DND-41 (cell line): ENCODE results near the gene APC2.

Experiments
- ATAC-seq: fragments of 200-7000 bp; cut with Tn5 transposase; 3 replicates; pipeline ENCODE4 v1.9.1; 2021; ENCODE audit warnings: low read depth; ENCODE audit not compliant: insufficient read depth
- DNase-seq: peaks from one replicate; pipeline ENCODE4 v3.0.0-alpha.2; 2020
- H2AFZ ChIP-seq: 2 replicates; pipeline ENCODE4 v1.6.0; 2012; ENCODE audit warnings: low read depth, low read length
- H3K27ac ChIP-seq: 2 replicates; pipeline ENCODE4 v1.5.1; 2012; ENCODE audit warnings: low read length, inconsistent platforms
- H3K27me3 ChIP-seq: fragments of 200-600 bp; sonication (generic); 2 replicates; pipeline ENCODE4 v1.6.0; 2012; ENCODE audit warnings: low read length, mild to moderate bottlenecking, inconsistent platforms; ENCODE audit not compliant: insufficient read depth, poor library complexity
- H3K36me3 ChIP-seq: 2 replicates; pipeline ENCODE4 v1.5.1; 2012; ENCODE audit warnings: low read length, inconsistent platforms; ENCODE audit not compliant: insufficient read depth
- H3K4me1 ChIP-seq: 2 replicates; pipeline ENCODE4 v1.5.1; 2012; ENCODE audit warnings: mild to moderate bottlenecking, low read length; ENCODE audit not compliant: insufficient read depth
- H3K4me2 ChIP-seq: 2 replicates; pipeline ENCODE4 v1.6.0; 2012; ENCODE audit warnings: mild to moderate bottlenecking, moderate library complexity, low read length, inconsistent platforms; ENCODE audit not compliant: insufficient read depth
- H3K4me3 ChIP-seq, 2 experiments: fragments of 200-600 bp in 1 of 2; shearing (Covaris generic) in 1 of 2; 2 replicates each; pipeline ENCODE4 v1.5.1; 2012 to 2016; ENCODE audit warnings: inconsistent platforms in 2 of 2, low read length in 2 of 2, mild to moderate bottlenecking in 2 of 2, low read depth in 1 of 2, moderate library complexity in 1 of 2
- H3K79me2 ChIP-seq: 2 replicates; pipeline ENCODE4 v1.6.0; 2012; ENCODE audit warnings: low read length, inconsistent platforms; ENCODE audit not compliant: insufficient read depth
- H3K9ac ChIP-seq: 2 replicates; pipeline ENCODE4 v1.6.0; 2012; ENCODE audit warnings: low read depth, mild to moderate bottlenecking, inconsistent platforms, low read length, moderate library complexity
- H3K9me3 ChIP-seq: 2 replicates; pipeline ENCODE4 v1.5.1; 2012; ENCODE audit warnings: low read length, moderate library complexity, mild to moderate bottlenecking, inconsistent platforms; ENCODE audit not compliant: insufficient read depth, severe bottlenecking
- H4K20me1 ChIP-seq: 2 replicates; pipeline ENCODE4 v1.6.0; 2012; ENCODE audit warnings: low read length; ENCODE audit not compliant: insufficient read depth
- EZH2 ChIP-seq: IDR thresholded peaks from 3 replicates; pipeline ENCODE4 v1.6.1; 2012; ENCODE audit warnings: borderline replicate concordance, low read depth, mild to moderate bottlenecking, moderate library complexity, low read length, inconsistent platforms; ENCODE audit not compliant: severe bottlenecking
- TF ChIP-seq, protein P1 (sequence below): IDR thresholded peaks from 2 replicates; pipeline ENCODE4 v1.5.1; 2012; ENCODE audit warnings: borderline replicate concordance, low read length, moderate library complexity, mild to moderate bottlenecking; ENCODE audit not compliant: poor library complexity, severe bottlenecking; ENCODE audit errors: extremely low read depth

The APC2 gene

DNA sequence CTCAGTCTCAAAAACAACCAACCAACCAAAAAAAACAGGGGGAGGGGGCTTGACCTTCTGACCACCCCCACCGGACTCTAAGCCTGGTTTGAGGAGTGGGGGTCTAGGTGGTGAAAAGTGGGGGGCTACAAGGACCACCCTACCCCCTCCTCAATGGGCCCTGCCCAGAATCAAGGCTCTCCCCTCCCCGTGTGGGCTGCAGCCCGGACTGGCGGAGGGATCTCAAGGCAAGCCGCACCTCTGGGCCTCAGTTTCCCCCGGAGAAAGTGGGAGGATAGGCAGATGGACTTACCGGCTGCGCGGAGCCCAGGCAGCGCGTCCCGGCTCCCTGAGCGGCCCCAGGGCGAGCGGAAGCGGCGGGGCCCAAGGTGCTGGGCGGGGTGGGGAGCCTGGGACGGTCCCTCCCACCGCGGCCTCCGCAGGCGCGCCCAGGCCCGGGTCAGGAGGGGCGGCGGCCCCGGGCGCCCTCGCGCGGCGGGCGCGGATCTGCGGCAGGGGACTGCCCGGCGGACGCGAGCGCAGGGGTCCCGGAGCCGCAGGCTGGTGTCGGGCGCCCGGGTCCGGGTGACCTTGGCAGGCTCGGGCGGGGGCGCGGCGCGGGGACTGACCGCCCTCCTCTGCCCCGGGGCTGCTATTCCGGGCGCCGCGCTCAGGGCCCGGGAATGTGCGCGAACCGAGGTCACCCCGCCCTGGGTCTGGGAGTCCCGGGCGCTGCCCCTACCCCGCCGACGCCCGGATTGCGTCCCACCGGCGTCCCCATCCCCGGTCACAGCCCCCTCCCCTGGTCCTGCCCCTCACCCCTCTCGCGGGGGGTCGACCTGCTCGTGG, 63.0 kb downstream of the APC2 start, which contains the start of gene ADAMTSL5:
Gene ADAMTSL5, minus strand, starts transcription at position 349 of the 828 bp plus-strand sequence. CDS start 2,076 bp downstream, outside the sequence.
- DNase-seq, result no peak

DNA sequence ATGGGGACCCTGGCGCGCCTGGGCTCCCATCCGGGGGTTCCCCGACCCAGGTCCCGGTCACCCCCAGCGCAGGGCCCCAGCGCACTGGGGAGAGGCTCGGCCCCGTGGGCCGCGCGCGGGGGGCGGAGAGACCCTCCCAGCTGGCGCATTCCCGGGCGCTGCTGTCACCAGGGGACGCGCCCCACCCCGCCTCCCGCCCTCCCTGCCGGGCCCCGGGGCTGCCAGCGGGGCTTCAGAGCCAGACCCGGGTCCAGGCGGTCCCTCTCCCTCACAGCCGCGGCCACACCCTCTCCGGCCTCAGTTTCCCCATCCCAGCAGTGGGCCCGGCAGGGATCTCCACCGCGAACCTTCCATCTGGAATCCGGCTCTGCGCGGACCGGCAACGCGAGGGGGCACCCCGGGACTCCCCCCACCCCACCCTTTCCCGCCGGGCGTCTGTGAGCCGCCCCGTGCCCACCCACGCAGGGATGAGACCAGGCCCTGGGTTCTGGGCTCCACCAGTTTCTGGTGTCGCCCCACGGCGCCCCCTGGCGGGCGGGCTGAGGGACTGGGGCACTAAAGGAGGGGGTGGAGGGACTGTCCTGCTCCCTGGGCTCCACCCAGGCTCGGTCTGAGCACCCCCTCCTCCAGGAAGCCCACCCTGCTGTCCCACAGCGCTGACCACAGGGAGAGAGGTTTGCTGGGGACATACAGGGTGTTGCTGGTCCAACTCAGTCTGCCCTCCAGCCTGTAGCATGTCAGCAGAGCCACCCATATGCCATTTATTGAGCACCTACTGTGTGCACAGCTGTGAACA, 63.8 kb downstream of the APC2 start:
- ATAC-seq, result peak; percentile 72
- Histone ChIP-seq H3K79me2 (no peaks in the 10 kb centered on the region), H3K27me3 (no peaks in the 10 kb centered on the region), H3K9me3 (no peaks in the 10 kb centered on the region), H4K20me1 (no peaks in the 10 kb centered on the region; the same call in 1 of the 2 replicates), H3K4me2 (no peak overlapping the region), H3K27ac (no peak overlapping the region), H3K4me1 (no peaks in the 10 kb centered on the region), H2AFZ (no peak overlapping the region), H3K36me3 (no peaks in the 10 kb centered on the region), H3K4me3 (no peak overlapping the region), H3K9ac (no peak overlapping the region)
- no peak for TF ChIP-seq EZH2
- TF ChIP-seq, protein P1, sequence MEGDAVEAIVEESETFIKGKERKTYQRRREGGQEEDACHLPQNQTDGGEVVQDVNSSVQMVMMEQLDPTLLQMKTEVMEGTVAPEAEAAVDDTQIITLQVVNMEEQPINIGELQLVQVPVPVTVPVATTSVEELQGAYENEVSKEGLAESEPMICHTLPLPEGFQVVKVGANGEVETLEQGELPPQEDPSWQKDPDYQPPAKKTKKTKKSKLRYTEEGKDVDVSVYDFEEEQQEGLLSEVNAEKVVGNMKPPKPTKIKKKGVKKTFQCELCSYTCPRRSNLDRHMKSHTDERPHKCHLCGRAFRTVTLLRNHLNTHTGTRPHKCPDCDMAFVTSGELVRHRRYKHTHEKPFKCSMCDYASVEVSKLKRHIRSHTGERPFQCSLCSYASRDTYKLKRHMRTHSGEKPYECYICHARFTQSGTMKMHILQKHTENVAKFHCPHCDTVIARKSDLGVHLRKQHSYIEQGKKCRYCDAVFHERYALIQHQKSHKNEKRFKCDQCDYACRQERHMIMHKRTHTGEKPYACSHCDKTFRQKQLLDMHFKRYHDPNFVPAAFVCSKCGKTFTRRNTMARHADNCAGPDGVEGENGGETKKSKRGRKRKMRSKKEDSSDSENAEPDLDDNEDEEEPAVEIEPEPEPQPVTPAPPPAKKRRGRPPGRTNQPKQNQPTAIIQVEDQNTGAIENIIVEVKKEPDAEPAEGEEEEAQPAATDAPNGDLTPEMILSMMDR, result peak; percentile 64
- peak; percentile 47 for DNase-seq

More for the DNA sequence above, 63.0 kb downstream of the APC2 start, which contains the start of gene ADAMTSL5:
- Histone ChIP-seq H3K27ac (no peak within 1 kb of the TSS), H3K9ac (no peak within 1 kb of the TSS), H3K36me3 (no peaks in the 10 kb centered on the region), H4K20me1 (no peaks in the 10 kb centered on the region; the same call in 1 of the 2 replicates), H3K4me3 (no peak within 1 kb of the TSS), H3K79me2 (no peaks in the 10 kb centered on the region), H3K9me3 (no peaks in the 10 kb centered on the region), H3K4me1 (no peaks in the 10 kb centered on the region), H3K27me3 (no peaks in the 10 kb centered on the region), H3K4me2 (no peak within 1 kb of the TSS), H2AFZ (no peak within 1 kb of the TSS)
- no peak for ATAC-seq
- TF ChIP-seq, protein P1, result no peak
- no peak for TF ChIP-seq EZH2

DNA sequence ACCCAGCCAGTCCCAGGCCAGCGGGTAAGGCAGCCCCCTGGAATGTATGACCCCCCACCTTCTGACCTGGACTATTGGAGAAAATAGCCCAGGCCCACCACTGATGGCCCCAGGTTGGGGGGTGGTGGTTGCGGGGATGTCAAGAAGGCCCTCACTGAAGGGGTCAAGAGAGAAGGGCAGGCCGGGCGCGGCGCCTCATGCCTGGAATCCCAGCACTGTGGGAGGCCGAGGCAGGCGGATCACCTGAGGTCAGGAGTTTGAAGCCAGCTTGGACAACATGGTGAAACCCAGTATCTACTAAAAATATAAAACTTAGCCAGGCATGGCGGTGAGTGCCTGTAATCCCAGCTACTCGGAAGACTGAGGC, 64.4 kb downstream of the APC2 start:
- TF ChIP-seq, protein P1, result no peak
- Histone ChIP-seq H2AFZ (no peak overlapping the region), H3K79me2 (no peaks in the 10 kb centered on the region), H3K27me3 (no peaks in the 10 kb centered on the region), H4K20me1 (no peaks in the 10 kb centered on the region; the same call in 1 of the 2 replicates), H3K27ac (no peak overlapping the region), H3K9ac (no peak overlapping the region), H3K36me3 (no peaks in the 10 kb centered on the region), H3K9me3 (no peaks in the 10 kb centered on the region), H3K4me1 (no peaks in the 10 kb centered on the region), H3K4me2 (no peak overlapping the region), H3K4me3 (no peak overlapping the region)
- DNase-seq, result no peak
- ATAC-seq, result no peak
